Measurements from ENCODE around the gene TBC1D22A. TPM values are rescaled to one million over a fixed set of nuclear protein-coding genes. Genes with fewer than 3 reads are reported as not detected.

The TBC1D22A gene
- polyA plus RNA-seq, 1 of the 3 experiments (the other 2 are of a cell fraction): 16.5 TPM

GRCh38 chr22:47060718-47061117 is 298.3 kb downstream of the TBC1D22A start:
- no peaks in the 10 kb centered on the region; a peak in 1 of 4 replicates for H3K4me1 ChIP-seq (ENCODE audit: control insufficient read depth in 1 of 2, insufficient read depth in 2 of 2, low read depth in 1 of 2, low read length in 1 of 2)
- H3F3A ChIP-seq (replicated peaks; ENCODE audit: insufficient read depth): no peaks in the 10 kb centered on the region
- H3K27me3 ChIP-seq (ENCODE audit: insufficient read depth): no peaks in the 10 kb centered on the region
- H3K4me3 ChIP-seq (ENCODE audit: low read depth in 2 of 2, low read length in 1 of 2): no peak overlapping the region
- TF ChIP-seq RXRA (IDR thresholded peaks at IDR 0.05; ENCODE audit: borderline replicate concordance, low read depth): no peak
- no peak for TF ChIP-seq NFIC (IDR thresholded peaks at IDR 0.05; ENCODE audit: borderline replicate concordance)
- H2AFZ ChIP-seq (ENCODE audit: low read depth): no peak overlapping the region
- no peaks in the 10 kb centered on the region for H3K9me2 ChIP-seq
- H3K27ac ChIP-seq (ENCODE audit: low read depth in 2 of 2, low read length in 1 of 2): no peak overlapping the region
- no peaks in the 10 kb centered on the region for H3K79me2 ChIP-seq (ENCODE audit: insufficient read depth)
- DNase-seq: no peak
- 96% methylated on average over 8 of the region's 15 CpGs for WGBS (ENCODE audit: low lambda C conversion rate)
- CTCF ChIA-PET: interaction anchor here (1.1 kb wide), 1 partner anchor 262 kb away, joined by 3 read pairs; no protein-coding TSS in a partner anchor
- POLR2A ChIA-PET: no interaction called here
- no peak overlapping the region for H3K4me2 ChIP-seq
- H4K20me1 ChIP-seq (ENCODE audit: insufficient read depth): no peaks in the 10 kb centered on the region
- peaks cover 0 to 2% of the 10 kb centered on the region in 2 experiments for H3K36me3 ChIP-seq (replicated peaks in 1 of 2; ENCODE audit: control insufficient read depth in 1 of 2, insufficient read depth in 2 of 2, low read length in 1 of 2)
- H3K9ac ChIP-seq: no peak overlapping the region
- H3K9me3 ChIP-seq: no peaks in the 10 kb centered on the region

GRCh38 chr22:47061226-47061625 is 298.8 kb downstream of the TBC1D22A start:
- CTCF ChIA-PET: no interaction called here
- no peak overlapping the region for H2AFZ ChIP-seq (ENCODE audit: low read depth)

More at GRCh38 chr22:47061226-47061625, 298.8 kb downstream of the TBC1D22A start:
- H3K27me3 ChIP-seq (ENCODE audit: insufficient read depth): no peaks in the 10 kb centered on the region
- H3F3A ChIP-seq (replicated peaks; ENCODE audit: insufficient read depth): no peaks in the 10 kb centered on the region
- 93% methylated on average over 14 of the region's 14 CpGs for WGBS (ENCODE audit: low lambda C conversion rate)
- H3K36me3 ChIP-seq (replicated peaks in 1 of 2; ENCODE audit: control insufficient read depth in 1 of 2, insufficient read depth in 2 of 2, low read length in 1 of 2): peaks cover 0 to 2% of the 10 kb centered on the region in 2 experiments
- no peaks in the 10 kb centered on the region for H3K9me2 ChIP-seq
- H3K4me1 ChIP-seq (ENCODE audit: control insufficient read depth in 1 of 2, insufficient read depth in 2 of 2, low read depth in 1 of 2, low read length in 1 of 2): no peaks in the 10 kb centered on the region; a peak in 1 of 4 replicates
- H3K9ac ChIP-seq: no peak overlapping the region
- H3K4me2 ChIP-seq: no peak overlapping the region
- no peaks in the 10 kb centered on the region for H4K20me1 ChIP-seq (ENCODE audit: insufficient read depth)
- DNase-seq: no peak
- no peak overlapping the region for H3K4me3 ChIP-seq (ENCODE audit: low read depth in 2 of 2, low read length in 1 of 2)
- TF ChIP-seq RFX5 (IDR thresholded peaks at IDR 0.05; ENCODE audit: low read length): no peak
- TF ChIP-seq FOSL2 (IDR thresholded peaks at IDR 0.05; ENCODE audit: borderline replicate concordance, low read depth): no peak
- TF ChIP-seq JUND (IDR thresholded peaks at IDR 0.05): no peak
- no peak for TF ChIP-seq SMC3 (IDR thresholded peaks at IDR 0.05; ENCODE audit: low read depth, low read length)
- no peak for TF ChIP-seq GATA2 (CRISPR knock-in tag; IDR thresholded peaks at IDR 0.05)
- TF ChIP-seq EZH2phosphoT487 (IDR thresholded peaks at IDR 0.05; ENCODE audit: borderline replicate concordance, low read depth): no peak
- TF ChIP-seq PBX3 (IDR thresholded peaks at IDR 0.05): no peak
- TF ChIP-seq, protein P1, sequence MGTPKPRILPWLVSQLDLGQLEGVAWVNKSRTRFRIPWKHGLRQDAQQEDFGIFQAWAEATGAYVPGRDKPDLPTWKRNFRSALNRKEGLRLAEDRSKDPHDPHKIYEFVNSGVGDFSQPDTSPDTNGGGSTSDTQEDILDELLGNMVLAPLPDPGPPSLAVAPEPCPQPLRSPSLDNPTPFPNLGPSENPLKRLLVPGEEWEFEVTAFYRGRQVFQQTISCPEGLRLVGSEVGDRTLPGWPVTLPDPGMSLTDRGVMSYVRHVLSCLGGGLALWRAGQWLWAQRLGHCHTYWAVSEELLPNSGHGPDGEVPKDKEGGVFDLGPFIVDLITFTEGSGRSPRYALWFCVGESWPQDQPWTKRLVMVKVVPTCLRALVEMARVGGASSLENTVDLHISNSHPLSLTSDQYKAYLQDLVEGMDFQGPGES (IDR thresholded peaks at IDR 0.05; ENCODE audit: low read depth, low read length): no peak
- no peak for TF ChIP-seq RCOR1 (IDR thresholded peaks at IDR 0.05; ENCODE audit: low read length)
- TF ChIP-seq, protein P2, sequence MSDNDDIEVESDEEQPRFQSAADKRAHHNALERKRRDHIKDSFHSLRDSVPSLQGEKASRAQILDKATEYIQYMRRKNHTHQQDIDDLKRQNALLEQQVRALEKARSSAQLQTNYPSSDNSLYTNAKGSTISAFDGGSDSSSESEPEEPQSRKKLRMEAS (IDR thresholded peaks at IDR 0.05; ENCODE audit: low read depth): no peak
- TF ChIP-seq, protein P3, sequence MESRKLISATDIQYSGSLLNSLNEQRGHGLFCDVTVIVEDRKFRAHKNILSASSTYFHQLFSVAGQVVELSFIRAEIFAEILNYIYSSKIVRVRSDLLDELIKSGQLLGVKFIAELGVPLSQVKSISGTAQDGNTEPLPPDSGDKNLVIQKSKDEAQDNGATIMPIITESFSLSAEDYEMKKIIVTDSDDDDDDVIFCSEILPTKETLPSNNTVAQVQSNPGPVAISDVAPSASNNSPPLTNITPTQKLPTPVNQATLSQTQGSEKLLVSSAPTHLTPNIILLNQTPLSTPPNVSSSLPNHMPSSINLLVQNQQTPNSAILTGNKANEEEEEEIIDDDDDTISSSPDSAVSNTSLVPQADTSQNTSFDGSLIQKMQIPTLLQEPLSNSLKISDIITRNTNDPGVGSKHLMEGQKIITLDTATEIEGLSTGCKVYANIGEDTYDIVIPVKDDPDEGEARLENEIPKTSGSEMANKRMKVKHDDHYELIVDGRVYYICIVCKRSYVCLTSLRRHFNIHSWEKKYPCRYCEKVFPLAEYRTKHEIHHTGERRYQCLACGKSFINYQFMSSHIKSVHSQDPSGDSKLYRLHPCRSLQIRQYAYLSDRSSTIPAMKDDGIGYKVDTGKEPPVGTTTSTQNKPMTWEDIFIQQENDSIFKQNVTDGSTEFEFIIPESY (IDR thresholded peaks at IDR 0.05; ENCODE audit: borderline replicate concordance, low read depth): no peak
- TF ChIP-seq SIN3A (IDR thresholded peaks at IDR 0.05; ENCODE audit: borderline replicate concordance, low read depth, low read length): no peak
- TF ChIP-seq, protein P4, sequence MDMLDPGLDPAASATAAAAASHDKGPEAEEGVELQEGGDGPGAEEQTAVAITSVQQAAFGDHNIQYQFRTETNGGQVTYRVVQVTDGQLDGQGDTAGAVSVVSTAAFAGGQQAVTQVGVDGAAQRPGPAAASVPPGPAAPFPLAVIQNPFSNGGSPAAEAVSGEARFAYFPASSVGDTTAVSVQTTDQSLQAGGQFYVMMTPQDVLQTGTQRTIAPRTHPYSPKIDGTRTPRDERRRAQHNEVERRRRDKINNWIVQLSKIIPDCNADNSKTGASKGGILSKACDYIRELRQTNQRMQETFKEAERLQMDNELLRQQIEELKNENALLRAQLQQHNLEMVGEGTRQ (IDR thresholded peaks at IDR 0.05; ENCODE audit: borderline replicate concordance, low read depth, low read length): no peak
- no peak for TF ChIP-seq GABPA (IDR thresholded peaks at IDR 0.05; ENCODE audit: low read depth)
- no peak for TF ChIP-seq MEF2A (IDR thresholded peaks at IDR 0.05; ENCODE audit: borderline replicate concordance, low read depth)
- TF ChIP-seq TCF12 (IDR thresholded peaks at IDR 0.05): no peak
- no peak for TF ChIP-seq FOXJ3 (CRISPR knock-in tag; IDR thresholded peaks at IDR 0.05)
- H3K27ac ChIP-seq (ENCODE audit: low read depth in 2 of 2, low read length in 1 of 2): no peak overlapping the region
- no peaks in the 10 kb centered on the region for H3K79me2 ChIP-seq (ENCODE audit: insufficient read depth)
- H3K9me3 ChIP-seq: no peaks in the 10 kb centered on the region
- POLR2A ChIA-PET: no interaction called here
